GM19397 (cell line): ENCODE measurements around the gene EPC1.
"Not testable (repeated sequence)": the region's sequence is repeated elsewhere in the genome, so short reads cannot be mapped to it uniquely, and the experiment has no call there.

Source experiments
- ATAC-seq: cut with Tn5 transposase; IDR thresholded peaks from one replicate; pipeline ENCODE4 v1.9.1; 2021; ENCODE audit warnings: mild to moderate bottlenecking, moderate library complexity; ENCODE audit not compliant: unreplicated experiment

Gene EPC1

GRCh38 chr10:32239769-32240168 is 107.2 kb downstream of the EPC1 start:
- ATAC-seq: no peak

- no peak for ATAC-seq
These were observed 109.2 kb downstream of the EPC1 start for GRCh38 chr10:32237644-32238345.

GRCh38 chr10:32234471-32234870 is 112.5 kb downstream of the EPC1 start:
- ATAC-seq: no peak

GRCh38 chr10:32233375-32233774 is 113.6 kb downstream of the EPC1 start:
- not testable (repeated sequence) for ATAC-seq

- no peak for ATAC-seq
These were observed 114.6 kb downstream of the EPC1 start for GRCh38 chr10:32232378-32232777.

GRCh38 chr10:32229788-32230187 is 117.2 kb downstream of the EPC1 start:
- ATAC-seq: not testable (repeated sequence)

- no peak for ATAC-seq
These were observed 117.8 kb downstream of the EPC1 start for GRCh38 chr10:32229170-32229569.

GRCh38 chr10:32227802-32228201 is 119.2 kb downstream of the EPC1 start:
- no peak for ATAC-seq

GRCh38 chr10:32226624-32227023 is 120.3 kb downstream of the EPC1 start:
- no peak for ATAC-seq

GRCh38 chr10:32225976-32226375 is 121.0 kb downstream of the EPC1 start:
- ATAC-seq: no peak

- ATAC-seq: not testable (repeated sequence)
These were observed 124.6 kb downstream of the EPC1 start for GRCh38 chr10:32222376-32222775.

GRCh38 chr10:32219156-32219555 is 127.8 kb downstream of the EPC1 start:
- not testable (repeated sequence) for ATAC-seq

GRCh38 chr10:32218206-32219044 is 128.5 kb downstream of the EPC1 start:
- not testable (repeated sequence) for ATAC-seq
